Endothelial cell (in vitro differentiated cells): ENCODE results near the gene USP37. TPM values are rescaled to one million over a fixed set of nuclear protein-coding genes. Genes with fewer than 3 reads are reported as not detected.

Experiments used
- DNase-seq: peaks from one replicate; pipeline ENCODE4 v3.0.0; 2021; ENCODE audit warnings: low spot score
- H3K27ac Mint-ChIP-seq: one replicate; pipeline ENCODE4 v1.8.0; 2021; ENCODE audit warnings: mixed read lengths, inconsistent platforms; ENCODE audit not compliant: unreplicated experiment
- H3K27me3 Mint-ChIP-seq: one replicate; pipeline ENCODE4 v1.8.0; 2021; ENCODE audit warnings: mild to moderate bottlenecking, moderate library complexity, mixed read lengths, inconsistent platforms; ENCODE audit not compliant: unreplicated experiment
- H3K36me3 Mint-ChIP-seq: one replicate; pipeline ENCODE4 v1.8.0; 2021; ENCODE audit warnings: mild to moderate bottlenecking, low read depth, mixed read lengths, inconsistent platforms; ENCODE audit not compliant: unreplicated experiment
- H3K4me1 Mint-ChIP-seq: one replicate; pipeline ENCODE4 v1.8.0; 2021; ENCODE audit warnings: mild to moderate bottlenecking, mixed read lengths, inconsistent platforms; ENCODE audit not compliant: unreplicated experiment
- H3K4me3 Mint-ChIP-seq: one replicate; pipeline ENCODE4 v1.8.0; 2021; ENCODE audit warnings: mild to moderate bottlenecking, mixed read lengths, inconsistent platforms; ENCODE audit not compliant: unreplicated experiment
- H3K9me3 Mint-ChIP-seq: one replicate; pipeline ENCODE4 v1.8.0; 2021; ENCODE audit warnings: mixed read lengths, inconsistent platforms; ENCODE audit not compliant: unreplicated experiment
- CTCF ChIP-seq: fragments of 200-600 bp; sonication (generic); IDR thresholded peaks from one replicate; pipeline ENCODE4 v1.5.0; 2021; ENCODE audit warnings: antibody characterized with exemption; ENCODE audit not compliant: unreplicated experiment
- total RNA-seq: library from RNA; stranded (reverse); fragmentation: NEBNext Ultra II Directional; extraction: Animal tissue kit (Norgen Biotek cat#: 25700); gene quantifications from one replicate; pipeline ENCODE4 v1.2.1, GENCODE V29; 2021; ENCODE audit not compliant: unreplicated experiment

USP37 gene
- total RNA-seq, 1 donor from 2014 or later: 16.1 TPM

- DNase-seq: no peak
- TF ChIP-seq CTCF: no peak
- H3K36me3 Mint-ChIP-seq: no peaks in the 10 kb centered on the region
- no peaks in the 10 kb centered on the region for H3K9me3 Mint-ChIP-seq
- peaks cover 17% of the 10 kb centered on the region for H3K27me3 Mint-ChIP-seq
- H3K4me1 Mint-ChIP-seq: no peaks in the 10 kb centered on the region
- no peak overlapping the region for H3K27ac Mint-ChIP-seq
- no peak overlapping the region for H3K4me3 Mint-ChIP-seq
Measured at GRCh38 chr2:218430721-218431120, 137.4 kb downstream of the USP37 start.

- Mint-ChIP-seq H3K36me3 (no peaks in the 10 kb centered on the region), H3K27ac (no peak overlapping the region), H3K9me3 (no peaks in the 10 kb centered on the region), H3K27me3 (peaks cover 17% of the 10 kb centered on the region), H3K4me1 (no peaks in the 10 kb centered on the region), H3K4me3 (no peak overlapping the region)
- no peak for DNase-seq
- no peak for TF ChIP-seq CTCF
Measured at GRCh38 chr2:218429911-218430692, 138.0 kb downstream of the USP37 start.

- no peak overlapping the region for H3K4me3 Mint-ChIP-seq
- no peaks in the 10 kb centered on the region for H3K36me3 Mint-ChIP-seq
- H3K4me1 Mint-ChIP-seq: no peaks in the 10 kb centered on the region
- no peak for DNase-seq
- H3K27ac Mint-ChIP-seq: no peak overlapping the region
- peaks cover 15% of the 10 kb centered on the region for H3K27me3 Mint-ChIP-seq
- TF ChIP-seq CTCF: no peak
- no peaks in the 10 kb centered on the region for H3K9me3 Mint-ChIP-seq
Measured at GRCh38 chr2:218428846-218429558, 139.1 kb downstream of the USP37 start.

GRCh38 chr2:218427741-218428140, 140.4 kb downstream of the USP37 start:
- no peak for DNase-seq
- no peak for TF ChIP-seq CTCF
- Mint-ChIP-seq H3K4me3 (no peak overlapping the region), H3K27ac (no peak overlapping the region), H3K36me3 (no peaks in the 10 kb centered on the region), H3K9me3 (no peaks in the 10 kb centered on the region), H3K4me1 (no peaks in the 10 kb centered on the region), H3K27me3 (peaks cover 16% of the 10 kb centered on the region)

DNA sequence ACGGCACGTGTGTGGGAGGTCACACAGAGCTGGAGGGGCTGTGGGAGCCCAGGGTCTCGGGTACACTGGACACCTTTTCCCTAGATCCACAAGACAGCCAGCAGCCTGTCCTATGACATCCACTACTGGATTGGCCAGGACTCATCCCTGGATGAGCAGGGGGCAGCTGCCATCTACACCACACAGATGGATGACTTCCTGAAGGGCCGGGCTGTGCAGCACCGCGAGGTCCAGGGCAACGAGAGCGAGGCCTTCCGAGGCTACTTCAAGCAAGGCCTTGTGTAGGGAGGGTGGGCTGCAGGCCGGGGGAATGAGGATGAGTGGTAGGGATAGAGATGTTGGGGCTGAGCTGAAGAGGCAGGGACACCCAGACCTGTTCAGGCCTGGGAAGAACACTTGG, 142.6 kb downstream of the USP37 start:
- H3K9me3 Mint-ChIP-seq: no peaks in the 10 kb centered on the region
- no peaks in the 10 kb centered on the region for H3K36me3 Mint-ChIP-seq
- H3K27me3 Mint-ChIP-seq: peaks cover 14% of the 10 kb centered on the region
- no peak overlapping the region for H3K27ac Mint-ChIP-seq
- H3K4me1 Mint-ChIP-seq: no peaks in the 10 kb centered on the region
- H3K4me3 Mint-ChIP-seq: no peak overlapping the region
- TF ChIP-seq CTCF: no peak
- DNase-seq: no peak
